Chondrocyte (in vitro differentiated cells): ENCODE data around the gene SLC9A2. TPM values are rescaled to one million over a fixed set of nuclear protein-coding genes. Genes with fewer than 3 reads are reported as not detected.

Source experiments
- DNase-seq: peaks from one replicate; pipeline ENCODE4 v3.0.0; 2021; ENCODE audit warnings: mixed read lengths, low spot score
- H3K27ac Mint-ChIP-seq: one replicate; pipeline ENCODE4 v1.8.0; 2021; ENCODE audit warnings: mild to moderate bottlenecking, moderate library complexity, mixed read lengths; ENCODE audit not compliant: unreplicated experiment
- H3K27me3 Mint-ChIP-seq: 2 replicates; pipeline ENCODE4 v1.8.0; 2021; ENCODE audit warnings: low read depth, mixed read lengths
- H3K36me3 Mint-ChIP-seq: 2 replicates; pipeline ENCODE4 v1.8.0; 2021; ENCODE audit warnings: low read depth, mixed read lengths
- H3K4me1 Mint-ChIP-seq: 2 replicates; pipeline ENCODE4 v1.8.0; 2021; ENCODE audit warnings: low read depth, mild to moderate bottlenecking, mixed read lengths
- H3K4me3 Mint-ChIP-seq: one replicate; pipeline ENCODE4 v1.8.0; 2021; ENCODE audit warnings: mild to moderate bottlenecking, moderate library complexity, mixed read lengths; ENCODE audit not compliant: unreplicated experiment
- H3K9me3 Mint-ChIP-seq: 2 replicates; pipeline ENCODE4 v1.8.0; 2021; ENCODE audit warnings: low read depth, mixed read lengths
- CTCF ChIP-seq: fragments of 200-600 bp; sonication (generic); IDR thresholded peaks from 2 replicates; pipeline ENCODE4 v1.5.0; 2021; ENCODE audit warnings: antibody characterized with exemption, mild to moderate bottlenecking, moderate library complexity
- total RNA-seq: library from RNA; stranded (reverse); gene quantifications from 3 replicates; pipeline ENCODE4 v1.2.1, GENCODE V29; 2021

SLC9A2 gene
- total RNA-seq, 1 donor from 2014 or later: not detected

DNA sequence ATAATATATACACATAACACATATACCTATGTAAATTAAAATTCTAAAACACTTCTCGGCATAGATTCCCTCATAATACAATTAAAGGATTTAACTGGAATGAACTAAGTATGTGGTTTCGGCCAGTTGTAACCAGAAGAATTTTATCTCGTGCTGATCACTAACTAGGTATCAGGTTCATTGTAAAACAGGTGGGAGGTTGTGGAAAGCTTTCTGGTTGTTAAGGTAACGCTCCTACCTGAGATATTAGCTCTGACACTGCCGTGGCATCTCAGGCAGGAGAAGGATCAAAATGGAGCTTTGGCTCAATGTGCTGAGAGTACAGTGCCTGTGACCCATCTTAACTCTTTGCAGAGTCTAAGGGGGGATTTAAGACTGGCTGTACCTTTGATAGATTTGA is 42.5 kb downstream of the SLC9A2 start:
- H3K4me1 Mint-ChIP-seq: no peaks in the 10 kb centered on the region
- DNase-seq: no peak
- no peaks in the 10 kb centered on the region for H3K9me3 Mint-ChIP-seq
- peaks cover 17% of the 10 kb centered on the region for H3K27me3 Mint-ChIP-seq
- H3K27ac Mint-ChIP-seq: no peak overlapping the region
- no peak overlapping the region for H3K4me3 Mint-ChIP-seq
- TF ChIP-seq CTCF: no peak
- H3K36me3 Mint-ChIP-seq: no peaks in the 10 kb centered on the region

DNA sequence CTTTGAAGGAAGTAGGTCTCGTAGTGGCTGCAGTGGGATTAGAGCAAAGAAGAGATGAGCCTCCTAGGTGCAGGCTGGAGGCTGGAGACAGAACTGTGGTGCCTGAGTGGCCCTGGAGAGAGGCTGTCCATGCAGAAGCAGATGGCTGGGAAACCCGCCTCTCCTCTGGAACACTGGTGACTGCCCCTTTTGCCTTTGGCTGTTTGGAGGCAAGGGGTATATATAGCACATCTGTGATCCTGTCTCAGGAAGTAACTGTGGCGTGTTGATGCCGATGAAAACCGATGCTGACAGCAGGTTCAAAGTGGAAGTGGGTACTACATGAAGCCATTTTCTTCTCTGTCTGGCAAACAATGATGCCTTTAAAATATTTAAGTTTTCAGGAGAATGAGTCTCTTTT is 43.5 kb downstream of the SLC9A2 start:
- H3K4me3 Mint-ChIP-seq: no peak overlapping the region
- H3K36me3 Mint-ChIP-seq: no peaks in the 10 kb centered on the region
- TF ChIP-seq CTCF: no peak
- no peak overlapping the region for H3K27ac Mint-ChIP-seq
- H3K4me1 Mint-ChIP-seq: no peaks in the 10 kb centered on the region
- peaks cover 17% of the 10 kb centered on the region for H3K27me3 Mint-ChIP-seq
- no peaks in the 10 kb centered on the region for H3K9me3 Mint-ChIP-seq
- DNase-seq: no peak

- no peak for DNase-seq
- Mint-ChIP-seq H3K27me3 (peaks cover 17% of the 10 kb centered on the region), H3K4me3 (no peak overlapping the region), H3K36me3 (no peaks in the 10 kb centered on the region), H3K9me3 (no peaks in the 10 kb centered on the region), H3K27ac (no peak overlapping the region), H3K4me1 (no peaks in the 10 kb centered on the region)
- TF ChIP-seq CTCF: no peak
These were observed 44.0 kb downstream of the SLC9A2 start for GRCh38 chr2:102663381-102663780.

GRCh38 chr2:102664471-102664909 is 45.1 kb downstream of the SLC9A2 start:
- Mint-ChIP-seq H3K4me3 (no peak overlapping the region), H3K4me1 (no peaks in the 10 kb centered on the region), H3K36me3 (no peaks in the 10 kb centered on the region), H3K27ac (no peak overlapping the region), H3K9me3 (no peaks in the 10 kb centered on the region), H3K27me3 (peaks cover 17% of the 10 kb centered on the region)
- no peak for DNase-seq
- TF ChIP-seq CTCF: no peak

DNA sequence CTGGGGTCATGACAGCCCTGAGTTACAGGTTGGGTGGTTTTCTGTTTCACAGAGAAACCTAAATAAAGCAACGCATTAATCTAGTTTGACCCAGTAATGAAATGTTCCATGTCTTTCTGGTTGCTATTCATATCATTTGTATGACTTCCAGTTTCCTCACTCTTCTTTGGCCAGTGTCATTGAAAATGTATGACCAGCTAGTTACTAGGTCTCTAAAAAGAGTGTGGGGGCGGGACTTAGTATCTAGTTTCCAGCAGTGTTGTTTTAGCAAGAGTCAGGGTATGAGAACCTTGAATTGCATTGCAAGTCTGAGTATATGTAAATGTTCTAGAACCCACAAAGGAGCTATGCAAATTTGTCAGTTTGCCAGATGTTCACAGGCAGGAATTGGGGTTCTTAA is 47.7 kb downstream of the SLC9A2 start:
- Mint-ChIP-seq H3K4me1 (no peaks in the 10 kb centered on the region), H3K27ac (no peak overlapping the region), H3K36me3 (no peaks in the 10 kb centered on the region), H3K27me3 (peaks cover 7% of the 10 kb centered on the region), H3K4me3 (no peak overlapping the region), H3K9me3 (no peaks in the 10 kb centered on the region)
- DNase-seq: no peak
- TF ChIP-seq CTCF: no peak
